SK-N-SH (cell line): ENCODE measurements around the gene ACOXL. TPM values are rescaled to one million over a fixed set of nuclear protein-coding genes. Genes with fewer than 3 reads are reported as not detected.

Experiments used
- CTCF ChIA-PET: fragments of 300-600, 350-600 bp; formaldehyde crosslinking; extraction: SDS; loops from one replicate; lab custom pipeline; 2021; lab: Yijun Ruan, JAX
- POLR2A ChIA-PET: fragments of 350-600 bp; sonication (Branson Sonifier 250); formaldehyde crosslinking; extraction: SDS; loops from one replicate; lab custom pipeline; 2020; ENCODE audit warnings: antibody characterized with exemption, inconsistent platforms; lab: Yijun Ruan, JAX
- DNase-seq: peaks from one replicate; pipeline ENCODE4 v3.0.0; 2012
- H2AFZ ChIP-seq: fragments of 200-600 bp; sonication (generic); 2 replicates; pipeline ENCODE4 v1.8.1; 2016; ENCODE audit warnings: antibody characterized with exemption, mild to moderate bottlenecking, low read depth
- H3F3A ChIP-seq: fragments of 200-600 bp; sonication (generic); replicated peaks from 2 replicates; pipeline ENCODE3; 2016; ENCODE audit warnings: antibody characterized with exemption, mild to moderate bottlenecking; ENCODE audit not compliant: insufficient read depth
- H3K27ac ChIP-seq, 2 experiments: fragments of 200-500 bp in 1 of 2; fragments of 200-600 bp in 1 of 2; sonication (Bioruptor generic) in 1 of 2; sonication (generic), shearing (Covaris generic) in 1 of 2; 2 replicates each; pipeline versions ENCODE4 v1.5.1 to v1.6.1; 2014 to 2016; ENCODE audit warnings: low read depth in 2 of 2, inconsistent platforms in 1 of 2, low read length in 1 of 2, mild to moderate bottlenecking in 1 of 2, mixed read lengths in 1 of 2
- H3K27me3 ChIP-seq: fragments of 200-600 bp; sonication (generic), shearing (Covaris generic); 2 replicates; pipeline ENCODE4 v1.6.1; 2016; ENCODE audit warnings: mixed run types; ENCODE audit not compliant: insufficient read depth
- H3K36me3 ChIP-seq, 2 experiments: fragments of 200-500 bp in 1 of 2; fragments of 200-600 bp in 1 of 2; sonication (Bioruptor generic) in 1 of 2; sonication (generic) in 1 of 2; replicated peaks in 1 of 2; 2 replicates each; pipeline versions ENCODE3 to v1.5.1; 2014 to 2016; ENCODE audit warnings: low read length in 1 of 2, mild to moderate bottlenecking in 1 of 2; ENCODE audit not compliant: insufficient read depth in 2 of 2, control insufficient read depth in 1 of 2
- H3K4me1 ChIP-seq, 2 experiments: fragments of 200-500 bp in 1 of 2; fragments of 200-600 bp in 1 of 2; sonication (Bioruptor generic) in 1 of 2; sonication (generic), shearing (Covaris generic) in 1 of 2; 2 replicates each; pipeline versions ENCODE4 v1.5.1 to v1.6.1; 2014 to 2016; ENCODE audit warnings: low read depth in 1 of 2, low read length in 1 of 2, mixed run types in 1 of 2; ENCODE audit not compliant: insufficient read depth in 2 of 2, control insufficient read depth in 1 of 2
- H3K4me2 ChIP-seq: fragments of 200-600 bp; sonication (generic), shearing (Covaris generic); 2 replicates; pipeline ENCODE4 v1.6.1; 2017; ENCODE audit warnings: mixed run types
- H3K4me3 ChIP-seq, 2 experiments: fragments of 200-500 bp in 1 of 2; fragments of 200-600 bp in 1 of 2; sonication (Bioruptor generic) in 1 of 2; sonication (generic), shearing (Covaris generic) in 1 of 2; 2 replicates each; pipeline versions ENCODE4 v1.5.1 to v1.8.1; 2014 to 2016; ENCODE audit warnings: low read depth in 2 of 2, inconsistent platforms in 1 of 2, low read length in 1 of 2, mild to moderate bottlenecking in 1 of 2, mixed read lengths in 1 of 2, moderate library complexity in 1 of 2
- H3K79me2 ChIP-seq: fragments of 200-600 bp; sonication (generic); 2 replicates; pipeline ENCODE4 v1.8.1; 2017; ENCODE audit warnings: mild to moderate bottlenecking; ENCODE audit not compliant: insufficient read depth
- H3K9ac ChIP-seq: fragments of 200-600 bp; sonication (generic); 2 replicates; pipeline ENCODE4 v1.6.1; 2017; ENCODE audit warnings: mixed run types
- H3K9me2 ChIP-seq: fragments of 200-600 bp; sonication (generic); 2 replicates; pipeline ENCODE4 v1.6.1; 2017; ENCODE audit warnings: mixed run types
- H3K9me3 ChIP-seq: fragments of 200-600 bp; sonication (generic); 2 replicates; pipeline ENCODE4 v1.6.1; 2017; ENCODE audit warnings: mixed run types, mild to moderate bottlenecking, moderate library complexity
- H4K20me1 ChIP-seq: fragments of 200-600 bp; sonication (generic); 2 replicates; pipeline ENCODE4 v1.6.1; 2017; ENCODE audit warnings: mild to moderate bottlenecking, mixed run types; ENCODE audit not compliant: insufficient read depth
- EZH2phosphoT487 ChIP-seq: fragments of 200-600 bp; sonication (generic); IDR thresholded peaks from 2 replicates; pipeline ENCODE4 v1.6.1; 2017; ENCODE audit warnings: low read depth, mixed run types, mild to moderate bottlenecking, antibody characterized with exemption, moderate library complexity, borderline replicate concordance
- FOXM1 ChIP-seq: IDR thresholded peaks from 2 replicates; pipeline ENCODE4 v1.4.0; 2012; ENCODE audit warnings: low read depth, mild to moderate bottlenecking
- GATA2 ChIP-seq: sonication (generic); formaldehyde crosslinking; IDR thresholded peaks from 2 replicates; pipeline ENCODE4 v1.5.0; 2020; ENCODE audit warnings: mild to moderate bottlenecking, missing genetic modification reagents
- RAD21 ChIP-seq: IDR thresholded peaks from 2 replicates; pipeline ENCODE4 v1.6.1; 2012; ENCODE audit warnings: mild to moderate bottlenecking, low read length
- RCOR1 ChIP-seq: fragments of 150-350 bp; IDR thresholded peaks from 2 replicates; pipeline ENCODE4 v1.6.1; 2017; ENCODE audit warnings: antibody characterized with exemption, low read length
- RXRA ChIP-seq: IDR thresholded peaks from 2 replicates; pipeline ENCODE4 v1.4.0; 2012; ENCODE audit warnings: low read depth, mild to moderate bottlenecking, borderline replicate concordance
- TAF1 ChIP-seq: IDR thresholded peaks from 2 replicates; pipeline ENCODE4 v1.6.1; 2012; ENCODE audit warnings: low read depth, mild to moderate bottlenecking, low read length, moderate library complexity, borderline replicate concordance
- TCF12 ChIP-seq: IDR thresholded peaks from 2 replicates; pipeline ENCODE4 v1.4.0; 2012
- YY1 ChIP-seq: IDR thresholded peaks from 2 replicates; pipeline ENCODE4 v1.4.0; 2012; ENCODE audit warnings: low read depth, mild to moderate bottlenecking
- WGBS: methylation state at CpG from one replicate; pipeline ENCODE4 v1.1.6; 2017; ENCODE audit warnings: low lambda C conversion rate; 5-methylcytosine and 5-hydroxymethylcytosine counted together
- polyA plus RNA-seq, 3 experiments: library from polyadenylated mRNA; depleted of rRNA; stranded (reverse); fragments of >200 nt; gene quantifications; 2 replicates each; pipeline ENCODE4 v1.2.3, GENCODE V29; 2012
- TF ChIP-seq, protein P1 (sequence below): fragments of 200-600 bp; sonication (generic); IDR thresholded peaks from 2 replicates; pipeline ENCODE4 v1.6.1; 2017; ENCODE audit warnings: antibody characterized with exemption, mild to moderate bottlenecking, moderate library complexity
- TF ChIP-seq, protein P2 (sequence below): fragments of 150-350 bp; IDR thresholded peaks from 2 replicates; pipeline ENCODE4 v1.6.1; 2017; ENCODE audit warnings: antibody characterized with exemption, low read length, low read depth, borderline replicate concordance
- TF ChIP-seq, protein P3 (sequence below): IDR thresholded peaks from 2 replicates; pipeline ENCODE4 v1.4.0; 2012; ENCODE audit warnings: low read depth, borderline replicate concordance
- TF ChIP-seq, protein P4 (sequence below): IDR thresholded peaks from 2 replicates; pipeline ENCODE4 v1.4.0; 2012; ENCODE audit warnings: low read depth
- TF ChIP-seq, protein P5 (sequence below): IDR thresholded peaks from 2 replicates; pipeline ENCODE4 v1.6.1; 2012; ENCODE audit warnings: mild to moderate bottlenecking, low read depth, low read length, moderate library complexity

ACOXL gene
- polyA plus RNA-seq, 1 of the 3 experiments (the other 2 are of a cell fraction): not detected

DNA sequence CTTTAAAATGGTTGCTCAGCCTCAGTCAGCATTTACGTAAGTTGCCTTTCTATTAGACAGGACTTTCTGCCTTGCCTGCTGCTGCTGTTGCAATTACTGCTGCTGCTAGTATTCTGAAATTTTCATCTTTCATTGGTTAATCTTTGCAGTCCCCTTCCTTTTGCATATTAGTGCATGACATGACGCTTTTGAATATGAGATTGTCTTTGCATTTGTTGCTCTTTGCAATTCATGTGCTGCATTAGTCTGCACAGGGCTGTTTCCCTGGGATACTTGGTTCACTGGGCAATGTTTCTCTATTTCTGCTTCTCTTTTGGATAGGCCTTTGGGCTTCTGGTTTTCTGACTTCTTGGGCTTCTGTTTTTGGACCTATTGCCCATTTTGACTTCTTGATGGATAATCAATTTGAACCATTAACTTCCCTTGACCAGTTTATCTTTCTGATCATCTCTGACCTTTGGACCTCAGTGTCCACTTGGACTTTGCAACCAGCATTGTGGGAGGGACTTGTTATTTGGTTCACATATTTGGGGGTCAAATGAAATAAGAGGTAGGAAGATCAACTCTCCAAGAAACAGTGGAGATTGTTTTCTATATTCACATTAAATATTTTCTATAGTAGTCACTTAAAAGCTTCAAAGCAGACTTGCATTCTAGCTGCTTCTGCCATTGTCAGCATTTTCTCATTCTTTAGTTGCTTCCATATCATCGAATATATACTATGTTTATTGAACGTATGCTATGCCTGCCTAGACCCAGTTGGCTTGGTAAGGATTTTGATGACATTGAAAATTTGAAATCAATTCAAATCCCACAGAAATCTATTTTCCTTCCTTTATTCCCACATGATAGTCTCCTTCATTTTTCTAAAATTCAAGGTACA is 42.0 kb upstream of the ACOXL start:
- POLR2A ChIA-PET: no interaction called here

More for the DNA sequence above, 42.0 kb upstream of the ACOXL start:
- Histone ChIP-seq H3K27me3 (no peaks in the 10 kb centered on the region; the same call in 1 of the 2 replicates), H3K4me2 (no peak overlapping the region), H3K4me1 (no peaks in the 10 kb centered on the region; a peak in 2 of 4 replicates), H3K9ac (no peak overlapping the region), H3K36me3 (no peaks in the 10 kb centered on the region), H2AFZ (no peak overlapping the region), H3K9me3 (no peaks in the 10 kb centered on the region), H4K20me1 (no peaks in the 10 kb centered on the region), H3K4me3 (no peak overlapping the region), H3K79me2 (no peaks in the 10 kb centered on the region), H3K27ac (no peak overlapping the region), H3K9me2 (no peaks in the 10 kb centered on the region), H3F3A (no peaks in the 10 kb centered on the region)
- TF ChIP-seq, protein P1, sequence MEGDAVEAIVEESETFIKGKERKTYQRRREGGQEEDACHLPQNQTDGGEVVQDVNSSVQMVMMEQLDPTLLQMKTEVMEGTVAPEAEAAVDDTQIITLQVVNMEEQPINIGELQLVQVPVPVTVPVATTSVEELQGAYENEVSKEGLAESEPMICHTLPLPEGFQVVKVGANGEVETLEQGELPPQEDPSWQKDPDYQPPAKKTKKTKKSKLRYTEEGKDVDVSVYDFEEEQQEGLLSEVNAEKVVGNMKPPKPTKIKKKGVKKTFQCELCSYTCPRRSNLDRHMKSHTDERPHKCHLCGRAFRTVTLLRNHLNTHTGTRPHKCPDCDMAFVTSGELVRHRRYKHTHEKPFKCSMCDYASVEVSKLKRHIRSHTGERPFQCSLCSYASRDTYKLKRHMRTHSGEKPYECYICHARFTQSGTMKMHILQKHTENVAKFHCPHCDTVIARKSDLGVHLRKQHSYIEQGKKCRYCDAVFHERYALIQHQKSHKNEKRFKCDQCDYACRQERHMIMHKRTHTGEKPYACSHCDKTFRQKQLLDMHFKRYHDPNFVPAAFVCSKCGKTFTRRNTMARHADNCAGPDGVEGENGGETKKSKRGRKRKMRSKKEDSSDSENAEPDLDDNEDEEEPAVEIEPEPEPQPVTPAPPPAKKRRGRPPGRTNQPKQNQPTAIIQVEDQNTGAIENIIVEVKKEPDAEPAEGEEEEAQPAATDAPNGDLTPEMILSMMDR: no peak
- TF ChIP-seq RXRA (no peak), YY1 (no peak), RCOR1 (no peak), FOXM1 (no peak), TAF1 (no peak), TCF12 (no peak), RAD21 (no peak), EZH2phosphoT487 (no peak), GATA2 (no peak)
- TF ChIP-seq, protein P2, sequence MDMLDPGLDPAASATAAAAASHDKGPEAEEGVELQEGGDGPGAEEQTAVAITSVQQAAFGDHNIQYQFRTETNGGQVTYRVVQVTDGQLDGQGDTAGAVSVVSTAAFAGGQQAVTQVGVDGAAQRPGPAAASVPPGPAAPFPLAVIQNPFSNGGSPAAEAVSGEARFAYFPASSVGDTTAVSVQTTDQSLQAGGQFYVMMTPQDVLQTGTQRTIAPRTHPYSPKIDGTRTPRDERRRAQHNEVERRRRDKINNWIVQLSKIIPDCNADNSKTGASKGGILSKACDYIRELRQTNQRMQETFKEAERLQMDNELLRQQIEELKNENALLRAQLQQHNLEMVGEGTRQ: no peak
- TF ChIP-seq, protein P3, sequence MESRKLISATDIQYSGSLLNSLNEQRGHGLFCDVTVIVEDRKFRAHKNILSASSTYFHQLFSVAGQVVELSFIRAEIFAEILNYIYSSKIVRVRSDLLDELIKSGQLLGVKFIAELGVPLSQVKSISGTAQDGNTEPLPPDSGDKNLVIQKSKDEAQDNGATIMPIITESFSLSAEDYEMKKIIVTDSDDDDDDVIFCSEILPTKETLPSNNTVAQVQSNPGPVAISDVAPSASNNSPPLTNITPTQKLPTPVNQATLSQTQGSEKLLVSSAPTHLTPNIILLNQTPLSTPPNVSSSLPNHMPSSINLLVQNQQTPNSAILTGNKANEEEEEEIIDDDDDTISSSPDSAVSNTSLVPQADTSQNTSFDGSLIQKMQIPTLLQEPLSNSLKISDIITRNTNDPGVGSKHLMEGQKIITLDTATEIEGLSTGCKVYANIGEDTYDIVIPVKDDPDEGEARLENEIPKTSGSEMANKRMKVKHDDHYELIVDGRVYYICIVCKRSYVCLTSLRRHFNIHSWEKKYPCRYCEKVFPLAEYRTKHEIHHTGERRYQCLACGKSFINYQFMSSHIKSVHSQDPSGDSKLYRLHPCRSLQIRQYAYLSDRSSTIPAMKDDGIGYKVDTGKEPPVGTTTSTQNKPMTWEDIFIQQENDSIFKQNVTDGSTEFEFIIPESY: no peak
- TF ChIP-seq, protein P4, sequence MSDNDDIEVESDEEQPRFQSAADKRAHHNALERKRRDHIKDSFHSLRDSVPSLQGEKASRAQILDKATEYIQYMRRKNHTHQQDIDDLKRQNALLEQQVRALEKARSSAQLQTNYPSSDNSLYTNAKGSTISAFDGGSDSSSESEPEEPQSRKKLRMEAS: no peak
- TF ChIP-seq, protein P5, sequence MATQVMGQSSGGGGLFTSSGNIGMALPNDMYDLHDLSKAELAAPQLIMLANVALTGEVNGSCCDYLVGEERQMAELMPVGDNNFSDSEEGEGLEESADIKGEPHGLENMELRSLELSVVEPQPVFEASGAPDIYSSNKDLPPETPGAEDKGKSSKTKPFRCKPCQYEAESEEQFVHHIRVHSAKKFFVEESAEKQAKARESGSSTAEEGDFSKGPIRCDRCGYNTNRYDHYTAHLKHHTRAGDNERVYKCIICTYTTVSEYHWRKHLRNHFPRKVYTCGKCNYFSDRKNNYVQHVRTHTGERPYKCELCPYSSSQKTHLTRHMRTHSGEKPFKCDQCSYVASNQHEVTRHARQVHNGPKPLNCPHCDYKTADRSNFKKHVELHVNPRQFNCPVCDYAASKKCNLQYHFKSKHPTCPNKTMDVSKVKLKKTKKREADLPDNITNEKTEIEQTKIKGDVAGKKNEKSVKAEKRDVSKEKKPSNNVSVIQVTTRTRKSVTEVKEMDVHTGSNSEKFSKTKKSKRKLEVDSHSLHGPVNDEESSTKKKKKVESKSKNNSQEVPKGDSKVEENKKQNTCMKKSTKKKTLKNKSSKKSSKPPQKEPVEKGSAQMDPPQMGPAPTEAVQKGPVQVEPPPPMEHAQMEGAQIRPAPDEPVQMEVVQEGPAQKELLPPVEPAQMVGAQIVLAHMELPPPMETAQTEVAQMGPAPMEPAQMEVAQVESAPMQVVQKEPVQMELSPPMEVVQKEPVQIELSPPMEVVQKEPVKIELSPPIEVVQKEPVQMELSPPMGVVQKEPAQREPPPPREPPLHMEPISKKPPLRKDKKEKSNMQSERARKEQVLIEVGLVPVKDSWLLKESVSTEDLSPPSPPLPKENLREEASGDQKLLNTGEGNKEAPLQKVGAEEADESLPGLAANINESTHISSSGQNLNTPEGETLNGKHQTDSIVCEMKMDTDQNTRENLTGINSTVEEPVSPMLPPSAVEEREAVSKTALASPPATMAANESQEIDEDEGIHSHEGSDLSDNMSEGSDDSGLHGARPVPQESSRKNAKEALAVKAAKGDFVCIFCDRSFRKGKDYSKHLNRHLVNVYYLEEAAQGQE: no peak
- no peak for DNase-seq
- 47% methylated on average over 4 of the region's 4 CpGs for WGBS
- CTCF ChIA-PET: no interaction called here
